ENCODE results near the gene RGS12. TPM values are rescaled to one million over a fixed set of nuclear protein-coding genes. Genes with fewer than 3 reads are reported as not detected.

Gene RGS12
- total RNA-seq, 1 donor: 15.1 TPM

GRCh38 chr4:3246458-3247398 is 46.1 kb upstream of the RGS12 start:
- no peak for DNase-seq (ENCODE audit: low read depth)
- TF ChIP-seq CTCF (IDR thresholded peaks at IDR 0.05; ENCODE audit: insufficient read depth, low read length): no peak

GRCh38 chr4:3247399-3248177 is 45.2 kb upstream of the RGS12 start:
- no peak overlapping the region for H3K4me3 ChIP-seq (ENCODE audit: low read depth, low read length)
- DNase-seq (ENCODE audit: low read depth): no peak
- no peak for TF ChIP-seq CTCF (IDR thresholded peaks at IDR 0.05; ENCODE audit: insufficient read depth, low read length)

More at GRCh38 chr4:3246458-3247398, 46.1 kb upstream of the RGS12 start:
- H3K4me3 ChIP-seq (ENCODE audit: low read depth, low read length): no peak overlapping the region

GRCh38 chr4:3248178-3248480 is 44.7 kb upstream of the RGS12 start:
- H3K4me3 ChIP-seq (ENCODE audit: low read depth, low read length): no peak overlapping the region
- DNase-seq (ENCODE audit: low read depth): no peak
- no peak for TF ChIP-seq CTCF (IDR thresholded peaks at IDR 0.05; ENCODE audit: insufficient read depth, low read length)

GRCh38 chr4:3248811-3249661 is 43.8 kb upstream of the RGS12 start, which contains the start of gene MSANTD1:
TSS of gene MSANTD1 (plus strand) at chr4:3249159. CDS start at chr4:3249223, 64 bp downstream.
- no peak for TF ChIP-seq CTCF (IDR thresholded peaks at IDR 0.05; ENCODE audit: insufficient read depth, low read length)
- peak; percentile 26 for DNase-seq (ENCODE audit: low read depth)
- no peak within 1 kb of the TSS for H3K4me3 ChIP-seq (ENCODE audit: low read depth, low read length)

- no peak for TF ChIP-seq CTCF (IDR thresholded peaks at IDR 0.05; ENCODE audit: insufficient read depth, low read length)
- no peak overlapping the region for H3K4me3 ChIP-seq (ENCODE audit: low read depth, low read length)
- DNase-seq (ENCODE audit: low read depth): no peak
Measured at GRCh38 chr4:3249711-3250437, 42.9 kb upstream of the RGS12 start.
